T-cell (primary cell): ENCODE data around the gene KDELR3. TPM values are rescaled to one million over a fixed set of nuclear protein-coding genes. Genes with fewer than 3 reads are reported as not detected.
A peak's percentile ranks its signal among the peaks of the same experiment; 100 is the strongest.

Source experiments
- ATAC-seq, 4 experiments: fragments of 200-7000 bp in 3 of 4; fragments of 150-1000 bp in 1 of 4; cut with Tn5 transposase; replicated peaks in 1 of 4; 1 replicate in 3 of 4; 2 replicates in 1 of 4; pipeline ENCODE4 v1.10.0; 2021; ENCODE audit warnings: moderate library complexity in 3 of 4, mild to moderate bottlenecking in 2 of 4, moderate number of reproducible peaks in 1 of 4
- CTCF ChIA-PET, 2 donors: fragments of 300-600 bp; sonication (Branson Sonifier 250); formaldehyde crosslinking; loops; one replicate each; lab custom pipeline; 2022; ENCODE audit warnings: antibody characterized with exemption in 2 of 2; lab: Charles Lee
- POLR2A ChIA-PET, 2 donors: fragments of 300-600 bp; sonication (Branson Sonifier 250); formaldehyde crosslinking; loops; one replicate each; lab custom pipeline; 2022; ENCODE audit warnings: antibody characterized with exemption in 2 of 2; lab: Charles Lee
- DNase-seq, 35 experiments: peaks; one replicate each; pipeline versions ENCODE4 v3.0.0 to v3.0.0-alpha.2; 2013 to 2023
- H3K27ac ChIP-seq: one replicate; pipeline ENCODE4 v1.5.1; 2013; ENCODE audit warnings: low read length
- H3K27me3 ChIP-seq, 2 experiments: replicated peaks in 1 of 2; 1 replicate in 1 of 2; 2 replicates in 1 of 2; pipeline versions ENCODE4 v1.6.1 to v1.7.0; 2013; ENCODE audit warnings: low read length in 1 of 2, mixed read lengths in 1 of 2; ENCODE audit not compliant: control insufficient read depth in 2 of 2, insufficient read depth in 2 of 2; ENCODE audit errors: extremely low read depth in 1 of 2
- H3K36me3 ChIP-seq, 2 donors: 1 replicate in 1 of 2; 2 replicates in 1 of 2; pipeline versions ENCODE4 v1.6.1 to v1.7.0; 2013; ENCODE audit warnings: low read length in 1 of 2; ENCODE audit not compliant: control insufficient read depth in 2 of 2, insufficient read depth in 1 of 2; ENCODE audit errors: extremely low read depth in 1 of 2
- H3K4me1 ChIP-seq, 2 experiments: 1 replicate in 1 of 2; 2 replicates in 1 of 2; pipeline versions ENCODE4 v1.6.1 to v1.7.0; 2013; ENCODE audit warnings: low read length in 2 of 2, mixed read lengths in 1 of 2; ENCODE audit not compliant: insufficient read depth in 2 of 2, control insufficient read depth in 1 of 2; ENCODE audit errors: extremely low read depth in 1 of 2
- H3K4me3 ChIP-seq, 2 donors: 1 replicate in 1 of 2; 2 replicates in 1 of 2; pipeline versions ENCODE4 v1.5.1 to v1.7.0; 2013; ENCODE audit warnings: mild to moderate bottlenecking in 2 of 2, low read length in 1 of 2, moderate library complexity in 1 of 2; ENCODE audit not compliant: control insufficient read depth in 1 of 2; ENCODE audit errors: extremely low read depth in 1 of 2
- H3K9me3 ChIP-seq: 2 replicates; pipeline ENCODE4 v1.7.0; 2013
- H3K27ac Mint-ChIP-seq, 2 donors: one replicate each; pipeline ENCODE4 v1.8.0; 2020 to 2021; ENCODE audit warnings: mild to moderate bottlenecking in 2 of 2, mixed read lengths in 2 of 2
- H3K27me3 Mint-ChIP-seq, 2 donors: one replicate each; pipeline ENCODE4 v1.8.0; 2021 to 2022; ENCODE audit warnings: mixed read lengths in 2 of 2
- H3K36me3 Mint-ChIP-seq: one replicate; pipeline ENCODE4 v1.8.0; 2021; ENCODE audit warnings: mixed read lengths
- H3K4me1 Mint-ChIP-seq, 3 donors: one replicate each; pipeline ENCODE4 v1.8.0; 2020 to 2022; ENCODE audit warnings: mixed read lengths in 3 of 3, mild to moderate bottlenecking in 1 of 3
- H3K4me3 Mint-ChIP-seq, 3 donors: one replicate each; pipeline ENCODE4 v1.8.0; 2020 to 2022; ENCODE audit warnings: mild to moderate bottlenecking in 3 of 3, mixed read lengths in 3 of 3, moderate library complexity in 3 of 3
- H3K9me3 Mint-ChIP-seq, 3 donors: one replicate each; pipeline ENCODE4 v1.8.0; 2020 to 2022; ENCODE audit warnings: mixed read lengths in 3 of 3
- WGBS: methylation state at CpG from one replicate; pipeline ENCODE4 v1.1.5; 2013; ENCODE audit warnings: missing lambda C conversion rate; ENCODE audit not compliant: insufficient coverage; 5-methylcytosine and 5-hydroxymethylcytosine counted together
- total RNA-seq, 35 experiments: library from RNA in 6 of 35; stranded (reverse) in 6 of 35; fragments of 120-200 nt in 1 of 35; gene quantifications; one replicate each; pipeline versions ENCODE4 v1.2.1 to v1.2.4 and lab custom pipeline; 2013 to 2026

Gene KDELR3
- total RNA-seq, 5 donors from 2014 or later (not counting 1 experiment from before 2014, with no cell fraction given) = 0.20 to 0.29 (median 0.25) TPM; not detected in 2

DNA sequence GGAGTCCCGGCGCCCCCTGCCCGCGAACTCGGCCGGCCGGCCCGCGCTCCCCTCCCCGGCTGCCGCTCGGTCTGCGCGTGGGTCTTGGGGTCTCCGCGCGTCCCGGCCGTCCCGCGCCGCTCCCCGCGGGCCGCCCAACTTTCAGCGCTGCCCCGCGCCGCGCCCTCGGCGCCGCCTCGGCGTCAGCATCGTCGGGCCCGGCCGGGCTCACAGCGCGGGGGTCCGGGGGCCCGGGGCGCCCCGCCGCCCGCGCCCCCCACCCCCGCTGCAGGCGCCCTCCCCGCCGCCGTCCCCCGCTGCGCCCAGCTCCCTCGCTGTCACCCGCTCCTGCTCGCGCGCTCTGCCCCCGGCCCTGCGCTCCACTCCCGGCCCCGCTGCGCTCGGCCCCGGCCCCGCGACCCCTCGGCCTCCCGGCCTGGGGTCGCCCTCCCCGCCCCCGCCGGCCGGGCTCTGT, 12.8 kb upstream of the KDELR3 start, which contains the start of gene KCNJ4:
KCNJ4 (minus strand) TSS at position 124 of the 454 bp plus-strand sequence. CDS start 27,067 bp downstream, outside the sequence.
- POLR2A ChIA-PET = no interaction called here

GRCh38 chr22:38455530-38456271, 12.2 kb upstream of the KDELR3 start:
- Mint-ChIP-seq H3K36me3 (peaks cover 5% of the 10 kb centered on the region), H3K9me3 (no peaks in the 10 kb centered on the region), H3K27me3 (peaks cover 53 to 70% of the 10 kb centered on the region in 2 donors), H3K27ac (no peak overlapping the region), H3K4me1 (peaks cover 15 to 18% (median 15%) of the 10 kb centered on the region in 3 donors), H3K4me3 (peak overlapping the region in 2 of 3 donors; percentile 57 to 79)
- Histone ChIP-seq H3K9me3 (no peaks in the 10 kb centered on the region), H3K27ac (no peak overlapping the region), H3K4me3 (peak overlapping the region in 1 of 2 donors; percentile 54), H3K27me3 (peaks cover 11 to 88% of the 10 kb centered on the region in 2 experiments), H3K4me1 (peaks cover 5 to 14% of the 10 kb centered on the region in 2 experiments), H3K36me3 (no peaks in the 10 kb centered on the region)
- DNase-seq (peak in 7 of 35 experiments; percentile 11 to 35 (median 19)), ATAC-seq (peak in 3 of 4 experiments; percentile 7 to 29 (median 12))
- ChIA-PET POLR2A (interaction anchor here in 1 of 2 donors (0.6 kb wide), 1 partner anchor 237 kb away, joined by 4 read pairs; no protein-coding TSS in a partner anchor), CTCF (no interaction called here)
- under 1% methylated on average over 65 of the region's 90 CpGs for WGBS

More for the DNA sequence above, 12.8 kb upstream of the KDELR3 start, which contains the start of gene KCNJ4:
- DNase-seq (no peak), ATAC-seq (peak; percentile 11 to 24 (median 18))
- H3K27me3 ChIP-seq = peaks cover 8 to 88% of the 10 kb centered on the region in 2 experiments
- H3K36me3 Mint-ChIP-seq = peaks cover 5% of the 10 kb centered on the region
- peak within 1 kb of the TSS; percentile 77 to 82 (median 78) for H3K4me3 Mint-ChIP-seq
- peak within 1 kb of the TSS; percentile 19 to 83 for H3K4me3 ChIP-seq
- 2% methylated on average over 50 of the region's 76 CpGs for WGBS
- H3K4me1 ChIP-seq = peaks cover 5 to 14% of the 10 kb centered on the region in 2 experiments
- H3K9me3 ChIP-seq = no peaks in the 10 kb centered on the region
- peaks cover 48 to 71% of the 10 kb centered on the region in 2 donors for H3K27me3 Mint-ChIP-seq
- H3K36me3 ChIP-seq = no peaks in the 10 kb centered on the region
- no peaks in the 10 kb centered on the region for H3K9me3 Mint-ChIP-seq
- peaks cover 13 to 18% (median 15%) of the 10 kb centered on the region in 3 donors for H3K4me1 Mint-ChIP-seq
- CTCF ChIA-PET = no interaction called here
- H3K27ac Mint-ChIP-seq = no peak within 1 kb of the TSS
- no peak within 1 kb of the TSS for H3K27ac ChIP-seq

- POLR2A ChIA-PET = interaction anchor here in 1 of 2 donors (0.6 kb wide), 1 partner anchor 237 kb away, joined by 4 read pairs; no protein-coding TSS in a partner anchor
- Histone ChIP-seq H3K27me3 (peaks cover 11 to 89% of the 10 kb centered on the region in 2 experiments), H3K27ac (no peak overlapping the region), H3K36me3 (no peaks in the 10 kb centered on the region), H3K9me3 (no peaks in the 10 kb centered on the region), H3K4me1 (peaks cover 5 to 17% of the 10 kb centered on the region in 2 experiments), H3K4me3 (peak overlapping the region in 1 of 2 donors; percentile 54)
- CTCF ChIA-PET = no interaction called here
- 64% methylated on average over 13 of the region's 17 CpGs for WGBS
- H3K27me3 Mint-ChIP-seq = peaks cover 53 to 70% of the 10 kb centered on the region in 2 donors
- peaks cover 15 to 18% (median 16%) of the 10 kb centered on the region in 3 donors for H3K4me1 Mint-ChIP-seq
- no peak for ATAC-seq
- DNase-seq = no peak
- H3K27ac Mint-ChIP-seq = no peak overlapping the region
- H3K36me3 Mint-ChIP-seq = peaks cover 5% of the 10 kb centered on the region
- no peaks in the 10 kb centered on the region for H3K9me3 Mint-ChIP-seq
- H3K4me3 Mint-ChIP-seq = peak overlapping the region; percentile 57 to 79 (median 72)
Observed at GRCh38 chr22:38456272-38456835, 11.5 kb upstream of the KDELR3 start.

GRCh38 chr22:38456841-38457699, 10.8 kb upstream of the KDELR3 start:
- WGBS = 91% methylated on average over 11 of the region's 14 CpGs
- peak overlapping the region; percentile 57 to 79 (median 72) for H3K4me3 Mint-ChIP-seq
- ATAC-seq (no peak), DNase-seq (no peak)
- peaks cover 15 to 22% (median 21%) of the 10 kb centered on the region in 3 donors for H3K4me1 Mint-ChIP-seq
- Histone ChIP-seq H3K36me3 (no peaks in the 10 kb centered on the region), H3K4me1 (peaks cover 5 to 24% of the 10 kb centered on the region in 2 experiments), H3K27me3 (peaks cover 11 to 90% of the 10 kb centered on the region in 2 experiments), H3K27ac (no peak overlapping the region), H3K4me3 (no peak overlapping the region), H3K9me3 (no peaks in the 10 kb centered on the region)
- peaks cover 54 to 73% of the 10 kb centered on the region in 2 donors for H3K27me3 Mint-ChIP-seq
- H3K9me3 Mint-ChIP-seq = no peaks in the 10 kb centered on the region
- ChIA-PET CTCF (no interaction called here), POLR2A (no interaction called here)
- peak overlapping the region in 1 of 2 donors; percentile 12 for H3K27ac Mint-ChIP-seq
- peaks cover 5% of the 10 kb centered on the region for H3K36me3 Mint-ChIP-seq

GRCh38 chr22:38460426-38460840, 7.5 kb upstream of the KDELR3 start:
- no peak for ATAC-seq
- peaks cover 2 to 16% of the 10 kb centered on the region in 2 experiments for H3K4me1 ChIP-seq
- Mint-ChIP-seq H3K4me3 (no peak overlapping the region), H3K9me3 (no peaks in the 10 kb centered on the region), H3K36me3 (peaks cover 5% of the 10 kb centered on the region), H3K27ac (no peak overlapping the region), H3K27me3 (peaks cover 58 to 78% of the 10 kb centered on the region in 2 donors), H3K4me1 (peaks cover 8 to 17% (median 11%) of the 10 kb centered on the region in 3 donors)
- H3K4me3 ChIP-seq = no peak overlapping the region
- no peaks in the 10 kb centered on the region for H3K36me3 ChIP-seq
- H3K9me3 ChIP-seq = no peaks in the 10 kb centered on the region
- DNase-seq = no peak
- ChIA-PET CTCF (no interaction called here), POLR2A (no interaction called here)
- WGBS = 72% methylated on average over 7 of the region's 8 CpGs
- H3K27me3 ChIP-seq = peaks cover 11 to 92% of the 10 kb centered on the region in 2 experiments
- no peak overlapping the region for H3K27ac ChIP-seq
